Brain microvascular endothelial cell (primary cell): ENCODE data around the gene TPRG1L.

Source experiments
- DNase-seq: peaks from one replicate; pipeline ENCODE4 v3.0.0-alpha.2; 2020
- H3K27ac ChIP-seq: fragments of 250-450 bp; sonication (Bioruptor Pico); 2 replicates; pipeline ENCODE4 v1.5.1; 2020; ENCODE audit warnings: mild to moderate bottlenecking, moderate library complexity
- H3K27me3 ChIP-seq: fragments of 250-450 bp; sonication (Bioruptor Pico); replicated peaks from 2 replicates; pipeline ENCODE4 v1.5.1; 2020; ENCODE audit warnings: mild to moderate bottlenecking
- H3K36me3 ChIP-seq: fragments of 250-450 bp; sonication (Bioruptor Pico); replicated peaks from 2 replicates; pipeline ENCODE4 v1.5.1; 2020; ENCODE audit warnings: mild to moderate bottlenecking
- H3K4me3 ChIP-seq: 2 replicates; pipeline ENCODE4 v1.5.1; 2011; ENCODE audit warnings: low read depth, mild to moderate bottlenecking, control low read depth, low read length, moderate library complexity
- in situ Hi-C: cut with HindIII; loops from 2 replicates; pipeline ENCODE4 v1.10.0; 2017; ENCODE audit warnings: low sequenced_read_pairs, low pct_ligation_motif_present
- TF ChIP-seq, protein P1 (sequence below): IDR thresholded peaks from 2 replicates; pipeline ENCODE4 v1.5.1; 2011; ENCODE audit warnings: low read depth, mild to moderate bottlenecking, moderate library complexity, low read length, control low read depth, inconsistent platforms; ENCODE audit errors: missing control alignments

The TPRG1L gene

DNA sequence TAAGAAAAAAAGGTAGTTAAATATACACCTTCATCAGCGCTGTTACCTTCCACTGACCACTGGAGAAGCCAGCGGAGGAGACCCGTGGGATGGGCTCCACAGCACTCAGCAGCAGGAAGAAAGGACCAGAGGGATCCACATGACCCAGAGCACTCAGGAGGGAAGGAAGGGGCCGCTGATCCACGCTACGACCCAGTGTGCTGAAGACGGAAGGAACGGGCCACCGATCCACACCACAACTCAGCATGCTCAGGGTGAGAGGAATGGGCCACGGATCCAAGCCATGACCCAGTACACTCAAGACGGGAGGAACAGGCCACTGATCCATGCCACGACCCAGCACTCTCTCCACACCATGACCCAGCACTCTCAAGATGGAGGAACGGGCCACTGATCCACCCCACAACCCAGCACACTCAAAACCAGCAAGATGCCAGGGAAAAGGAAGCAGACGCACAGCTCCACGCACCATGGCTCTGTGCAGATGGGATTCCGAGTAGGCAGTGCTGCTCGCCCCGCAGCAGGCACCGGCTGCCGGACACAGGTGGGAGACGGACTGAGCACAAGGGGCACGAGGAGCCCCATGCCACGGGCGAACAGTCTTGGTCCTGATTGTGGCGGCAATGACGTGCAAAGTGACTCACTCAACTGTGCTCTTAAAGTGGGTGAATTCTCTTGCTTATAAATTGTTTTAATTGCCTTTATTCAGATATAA, 16.4 kb downstream of the TPRG1L start:
- in situ Hi-C loops = no loop called here
- Histone ChIP-seq H3K27me3 (no peaks in the 10 kb centered on the region), H3K36me3 (peaks cover 28% of the 10 kb centered on the region), H3K4me3 (no peak overlapping the region), H3K27ac (no peak overlapping the region)
- DNase-seq = no peak
- TF ChIP-seq, protein P1, sequence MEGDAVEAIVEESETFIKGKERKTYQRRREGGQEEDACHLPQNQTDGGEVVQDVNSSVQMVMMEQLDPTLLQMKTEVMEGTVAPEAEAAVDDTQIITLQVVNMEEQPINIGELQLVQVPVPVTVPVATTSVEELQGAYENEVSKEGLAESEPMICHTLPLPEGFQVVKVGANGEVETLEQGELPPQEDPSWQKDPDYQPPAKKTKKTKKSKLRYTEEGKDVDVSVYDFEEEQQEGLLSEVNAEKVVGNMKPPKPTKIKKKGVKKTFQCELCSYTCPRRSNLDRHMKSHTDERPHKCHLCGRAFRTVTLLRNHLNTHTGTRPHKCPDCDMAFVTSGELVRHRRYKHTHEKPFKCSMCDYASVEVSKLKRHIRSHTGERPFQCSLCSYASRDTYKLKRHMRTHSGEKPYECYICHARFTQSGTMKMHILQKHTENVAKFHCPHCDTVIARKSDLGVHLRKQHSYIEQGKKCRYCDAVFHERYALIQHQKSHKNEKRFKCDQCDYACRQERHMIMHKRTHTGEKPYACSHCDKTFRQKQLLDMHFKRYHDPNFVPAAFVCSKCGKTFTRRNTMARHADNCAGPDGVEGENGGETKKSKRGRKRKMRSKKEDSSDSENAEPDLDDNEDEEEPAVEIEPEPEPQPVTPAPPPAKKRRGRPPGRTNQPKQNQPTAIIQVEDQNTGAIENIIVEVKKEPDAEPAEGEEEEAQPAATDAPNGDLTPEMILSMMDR = no peak

DNA sequence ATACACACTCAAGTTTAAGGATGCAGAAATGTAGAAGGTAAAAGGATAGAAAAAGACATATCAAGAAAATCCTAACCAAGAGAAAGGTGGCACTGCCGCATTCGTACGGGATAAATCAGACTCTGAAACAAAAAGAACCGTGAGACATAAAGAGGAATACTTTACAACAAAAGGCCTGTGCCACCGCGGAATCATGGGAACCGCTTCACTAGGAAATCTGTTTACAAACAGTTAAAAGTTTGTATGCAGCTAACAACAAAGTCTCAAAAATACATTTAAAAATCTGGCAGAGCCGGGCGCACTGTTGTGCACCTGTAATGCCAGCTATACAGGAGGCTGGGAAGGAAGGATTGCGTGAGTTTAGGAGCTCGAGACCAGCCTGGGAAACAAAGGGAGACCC, 17.0 kb downstream of the TPRG1L start:
- in situ Hi-C loops = no loop called here
- H3K27me3 ChIP-seq = no peaks in the 10 kb centered on the region
- TF ChIP-seq, protein P1 = no peak
- no peak overlapping the region for H3K4me3 ChIP-seq
- no peak for DNase-seq
- peaks cover 23% of the 10 kb centered on the region for H3K36me3 ChIP-seq
- no peak overlapping the region for H3K27ac ChIP-seq

DNA sequence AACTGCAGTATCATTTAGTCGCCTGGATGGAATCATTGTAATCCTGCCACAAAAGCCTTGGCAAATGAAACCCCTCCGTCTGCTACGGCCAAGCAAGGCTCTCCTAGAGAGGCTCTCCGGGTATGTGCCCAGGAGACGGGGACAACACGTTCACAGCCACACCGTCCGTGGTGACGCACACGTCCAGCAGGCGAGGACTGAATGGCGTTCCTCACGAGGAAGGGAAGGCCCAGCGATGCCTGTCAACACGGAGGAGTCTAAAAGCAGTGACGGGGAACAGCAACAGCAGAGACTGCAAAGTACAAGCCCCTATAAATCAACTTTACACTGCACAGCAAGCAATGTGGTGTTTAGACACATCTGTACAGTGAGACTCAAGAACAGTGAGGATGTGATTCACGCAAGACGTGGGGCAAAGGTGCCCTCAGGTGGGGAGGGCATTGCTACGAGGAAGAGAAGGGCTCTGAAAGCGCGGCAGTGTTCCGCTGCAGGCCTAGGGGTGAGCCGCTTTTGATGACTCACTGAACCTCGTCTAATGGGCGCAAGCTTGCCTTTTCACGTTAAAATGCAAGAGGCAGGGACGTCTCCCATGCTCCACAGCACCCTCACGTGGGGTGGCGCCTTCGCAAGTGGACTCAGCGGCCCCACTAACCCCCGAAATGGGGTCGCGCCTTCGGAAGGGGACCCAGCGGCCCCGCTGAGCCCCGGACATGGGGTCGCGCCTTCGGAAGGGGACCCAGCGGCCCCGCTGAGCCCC, 18.3 kb downstream of the TPRG1L start:
- H3K27ac ChIP-seq = no peak overlapping the region
- H3K36me3 ChIP-seq = peaks cover 16% of the 10 kb centered on the region
- in situ Hi-C loops = no loop called here
- no peak for DNase-seq
- no peaks in the 10 kb centered on the region for H3K27me3 ChIP-seq
- H3K4me3 ChIP-seq = no peak overlapping the region
- TF ChIP-seq, protein P1 = no peak

DNA sequence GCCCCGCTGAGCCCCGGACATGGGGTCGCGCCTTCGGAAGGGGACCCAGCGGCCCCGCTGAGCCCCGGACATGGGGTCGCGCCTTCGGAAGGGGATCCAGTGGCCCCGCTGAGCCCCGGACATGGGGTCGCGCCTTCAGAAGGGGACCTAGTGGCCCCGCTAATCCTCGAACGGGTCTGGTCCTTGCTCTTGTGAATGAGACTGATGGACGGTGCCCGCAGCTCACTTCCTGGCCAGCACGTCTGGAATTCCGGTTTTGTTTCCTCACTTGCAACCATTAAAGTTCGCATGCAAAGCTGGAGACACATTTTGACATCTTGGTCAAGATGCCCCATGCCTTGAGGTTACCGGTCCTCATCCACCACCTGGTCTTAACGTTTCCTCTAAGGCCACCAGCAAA, 19.5 kb downstream of the TPRG1L start:
- Histone ChIP-seq H3K27me3 (no peaks in the 10 kb centered on the region), H3K36me3 (peaks cover 11% of the 10 kb centered on the region), H3K4me3 (no peak overlapping the region), H3K27ac (no peak overlapping the region)
- in situ Hi-C loops = no loop called here
- no peak for DNase-seq
- TF ChIP-seq, protein P1 = no peak

DNA sequence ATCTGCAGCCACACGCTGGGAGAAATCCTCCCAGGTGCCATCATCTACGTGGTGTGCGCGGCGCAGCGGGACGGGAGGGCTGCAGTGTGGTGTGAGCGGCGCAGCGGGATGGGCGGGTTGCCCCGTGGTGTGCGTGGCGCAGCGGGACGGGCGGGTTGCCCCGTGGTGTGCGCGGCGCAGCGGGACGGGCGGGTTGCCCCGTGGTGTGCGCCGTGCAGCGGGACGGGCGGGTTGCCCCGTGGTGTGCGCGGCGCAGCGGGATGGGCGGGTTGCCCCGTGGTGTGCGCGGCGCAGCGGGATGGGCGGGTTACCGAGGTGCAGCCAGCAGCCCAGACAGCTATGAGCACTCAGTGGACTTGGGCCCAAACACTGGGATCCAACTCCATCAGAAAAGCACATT, 20.4 kb downstream of the TPRG1L start:
- H3K27ac ChIP-seq = no peak overlapping the region
- peaks cover 11% of the 10 kb centered on the region for H3K36me3 ChIP-seq
- no peak for DNase-seq
- no peaks in the 10 kb centered on the region for H3K27me3 ChIP-seq
- TF ChIP-seq, protein P1 = no peak
- no peak overlapping the region for H3K4me3 ChIP-seq
- in situ Hi-C loops = no loop called here
